IMR-90 (cell line): ENCODE measurements around the gene MPST. TPM values are rescaled to one million over a fixed set of nuclear protein-coding genes. Genes with fewer than 3 reads are reported as not detected.

ENCODE experiments used
- ATAC-seq: fragments of 200-7000 bp; cut with Tn5 transposase; 2 replicates; pipeline ENCODE4 v1.9.1; 2020; ENCODE audit warnings: low read depth, mild to moderate bottlenecking, moderate library complexity
- BruUV-seq: library from RNA; stranded (reverse); fragments of 400-500 nt; replicated peaks from 2 replicates; lab custom pipeline; 2021; lab: Mats Ljungman, UMichigan
- CTCF ChIA-PET: fragments of 300-600 bp; formaldehyde crosslinking; extraction: SDS; loops from one replicate; lab custom pipeline; 2021; ENCODE audit warnings: antibody characterized with exemption; lab: Yijun Ruan, JAX
- POLR2A ChIA-PET: fragments of 300-600 bp; sonication (Branson Sonifier 250); formaldehyde crosslinking; loops from one replicate; lab custom pipeline; 2022; ENCODE audit warnings: antibody characterized with exemption; ENCODE audit not compliant: unreplicated experiment; lab: Charles Lee
- DNase-seq: peaks from one replicate; pipeline ENCODE4 v3.0.0; 2013
- H2AFZ ChIP-seq: replicated peaks from 2 replicates; pipeline ENCODE3; 2013; ENCODE audit warnings: low read length, mild to moderate bottlenecking; ENCODE audit not compliant: poor library complexity
- H2AK5ac ChIP-seq: 2 replicates; pipeline ENCODE4 v1.6.1; 2013; ENCODE audit warnings: low read depth, low read length, inconsistent platforms
- H2AK9ac ChIP-seq: replicated peaks from 2 replicates; pipeline ENCODE3; 2013; ENCODE audit warnings: mild to moderate bottlenecking, low read depth, low read length, moderate library complexity; ENCODE audit not compliant: poor library complexity
- H2BK120ac ChIP-seq: 2 replicates; pipeline ENCODE4 v1.6.1; 2013; ENCODE audit warnings: low read depth, low read length, inconsistent platforms
- H2BK15ac ChIP-seq: 3 replicates; pipeline ENCODE4 v1.6.1; 2013; ENCODE audit warnings: low read depth, low read length, inconsistent platforms
- H2BK20ac ChIP-seq: 2 replicates; pipeline ENCODE4 v1.6.1; 2013; ENCODE audit warnings: low read depth, mild to moderate bottlenecking, inconsistent platforms, low read length, moderate library complexity
- H2BK5ac ChIP-seq: 2 replicates; pipeline ENCODE4 v1.6.1; 2013; ENCODE audit warnings: mild to moderate bottlenecking, low read depth, low read length, inconsistent platforms; ENCODE audit not compliant: poor library complexity, severe bottlenecking
- H3K14ac ChIP-seq: replicated peaks from 2 replicates; pipeline ENCODE4 v1.6.1; 2013; ENCODE audit warnings: low read depth, low read length, inconsistent platforms
- H3K18ac ChIP-seq: 2 replicates; pipeline ENCODE4 v1.6.1; 2013; ENCODE audit warnings: low read depth, low read length, control low read depth
- H3K23ac ChIP-seq: 2 replicates; pipeline ENCODE4 v1.6.1; 2013; ENCODE audit warnings: low read depth, low read length, inconsistent platforms
- H3K27ac ChIP-seq: 2 replicates; pipeline ENCODE4 v1.5.1; 2013; ENCODE audit warnings: mild to moderate bottlenecking, control low read depth, low read length; ENCODE audit not compliant: insufficient read depth
- H3K27me3 ChIP-seq: 2 replicates; pipeline ENCODE4 v1.6.1; 2013; ENCODE audit warnings: low read length; ENCODE audit not compliant: control insufficient read depth, insufficient read depth
- H3K36me3 ChIP-seq: 2 replicates; pipeline ENCODE4 v1.6.1; 2013; ENCODE audit warnings: low read length, mixed read lengths; ENCODE audit not compliant: control insufficient read depth, insufficient read depth
- H3K4ac ChIP-seq: 2 replicates; pipeline ENCODE4 v1.6.1; 2013; ENCODE audit warnings: low read depth, low read length, inconsistent platforms
- H3K4me1 ChIP-seq: 2 replicates; pipeline ENCODE4 v1.6.1; 2013; ENCODE audit warnings: low read length, mixed read lengths; ENCODE audit not compliant: control insufficient read depth, insufficient read depth
- H3K4me2 ChIP-seq: 2 replicates; pipeline ENCODE4 v1.6.1; 2013; ENCODE audit warnings: low read depth, mild to moderate bottlenecking, control low read depth, low read length, moderate library complexity
- H3K4me3 ChIP-seq: 2 replicates; pipeline ENCODE4 v1.5.1; 2013; ENCODE audit warnings: low read depth, mild to moderate bottlenecking, control low read depth, low read length, moderate library complexity; ENCODE audit not compliant: insufficient read depth
- H3K56ac ChIP-seq: 2 replicates; pipeline ENCODE4 v1.6.1; 2013; ENCODE audit warnings: low read length, inconsistent platforms; ENCODE audit not compliant: insufficient read depth; ENCODE audit errors: extremely low read depth
- H3K79me1 ChIP-seq, 2 experiments: 2 replicates each; pipeline ENCODE4 v1.6.1; 2013; ENCODE audit warnings: low read length in 2 of 2, inconsistent platforms in 1 of 2, low read depth in 1 of 2
- H3K9ac ChIP-seq: 2 replicates; pipeline ENCODE4 v1.6.1; 2013; ENCODE audit warnings: low read depth, low read length, control low read depth
- H3K9me1 ChIP-seq: 2 replicates; pipeline ENCODE4 v1.6.1; 2013; ENCODE audit warnings: low read length, inconsistent platforms; ENCODE audit not compliant: insufficient read depth
- H3K9me3 ChIP-seq: 2 replicates; pipeline ENCODE4 v1.6.1; 2013; ENCODE audit warnings: low read length; ENCODE audit not compliant: control insufficient read depth, insufficient read depth
- H4K20me1 ChIP-seq: 2 replicates; pipeline ENCODE4 v1.6.1; 2013; ENCODE audit warnings: low read length, inconsistent platforms; ENCODE audit not compliant: insufficient read depth
- H4K5ac ChIP-seq: 2 replicates; pipeline ENCODE4 v1.6.1; 2013; ENCODE audit warnings: mild to moderate bottlenecking, low read depth, low read length, control low read depth
- H4K8ac ChIP-seq, 2 experiments: 2 replicates each; pipeline ENCODE4 v1.6.1; 2013; ENCODE audit warnings: low read depth in 2 of 2, low read length in 2 of 2, control low read depth in 1 of 2, inconsistent platforms in 1 of 2
- H4K91ac ChIP-seq: 2 replicates; pipeline ENCODE4 v1.6.1; 2013; ENCODE audit warnings: low read depth, low read length, inconsistent platforms; ENCODE audit not compliant: insufficient read depth
- BHLHE40 ChIP-seq: fragments of 150-350 bp; IDR thresholded peaks from 2 replicates; pipeline ENCODE4 v1.6.1; 2016; ENCODE audit warnings: mild to moderate bottlenecking, low read depth, low read length
- CEBPB ChIP-seq: IDR thresholded peaks from 2 replicates; pipeline ENCODE4 v1.6.1; 2012; ENCODE audit warnings: low read depth, low read length, improper control_type of control experiment
- FOS ChIP-seq: fragments of 150-350 bp; IDR thresholded peaks from 2 replicates; pipeline ENCODE4 v1.6.1; 2016; ENCODE audit warnings: low read depth, low read length
- WGBS, 2 experiments: methylation state at CpG; one replicate each; pipeline versions ENCODE4 v1.1.5 to v1.1.7; 2013; ENCODE audit warnings: missing lambda C conversion rate in 2 of 2; ENCODE audit not compliant: insufficient read length in 1 of 2; ENCODE audit errors: extremely low coverage in 2 of 2; 5-methylcytosine and 5-hydroxymethylcytosine counted together
- dilution Hi-C: fragments of 300-500 bp; cut with HindIII; formaldehyde crosslinking; loops from one replicate; pipeline ENCODE4 v1.14.3; 2018; ENCODE audit warnings: low sequenced_read_pairs; ENCODE audit not compliant: unreplicated experiment
- in situ Hi-C: fragments of 300-500 bp; cut with MboI; formaldehyde crosslinking; loops from 3 replicates; pipeline ENCODE4 v1.14.3; 2019; ENCODE audit warnings: low sequenced_read_pairs, inconsistent platforms, mixed read lengths
- intact Hi-C: fragments of 100-400 bp; cut with micrococcal nuclease; formaldehyde crosslinking; loops from 2 replicates; pipeline ENCODE4 v1.10.0; 2022
- polyA plus RNA-seq, 3 experiments: library from polyadenylated mRNA; depleted of rRNA; stranded (reverse); fragments of >200 nt; gene quantifications; 2 replicates each; pipeline ENCODE4 v1.2.3, GENCODE V29; 2012; ENCODE audit warnings: low replicate concordance in 1 of 3
- total RNA-seq: library from RNA; depleted of rRNA; stranded (reverse); fragments of >200 nt; gene quantifications from 2 replicates; pipeline ENCODE4 v1.2.3, GENCODE V29; 2012

Gene MPST
- total and polyA plus RNA-seq, 2 of the 4 experiments (the other 2 are of a cell fraction) = 19.2 to 43.0 TPM

- intact Hi-C loops = no loop called here
- H4K20me1 ChIP-seq = no peaks in the 10 kb centered on the region
- H2BK15ac ChIP-seq = no peak overlapping the region
- H3K9me3 ChIP-seq = no peaks in the 10 kb centered on the region
- no peak overlapping the region for H2BK5ac ChIP-seq
- no peak overlapping the region for H3K14ac ChIP-seq
- in situ Hi-C loops = no loop called here
- no peak overlapping the region for H3K23ac ChIP-seq
- no peak for ATAC-seq
- ChIA-PET CTCF (no interaction called here), POLR2A (no interaction called here)
- peaks cover 4% of the 10 kb centered on the region; the same call in 1 of the 2 replicates for H3K36me3 ChIP-seq
- no peak for TF ChIP-seq CEBPB
- TF ChIP-seq BHLHE40 = no peak
- TF ChIP-seq FOS = no peak
- H2BK120ac ChIP-seq = no peak overlapping the region
- DNase-seq = no peak
- H3K27me3 ChIP-seq = 0 out of 2 replicates have a peak, but pooled peaks cover 2% of the 10 kb centered on the region
- dilution Hi-C loops = no loop called here
- H3K4ac ChIP-seq = no peak overlapping the region
- H3K9ac ChIP-seq = no peak overlapping the region
- H2AFZ ChIP-seq = no peak overlapping the region
- no peak overlapping the region for H3K27ac ChIP-seq
- no peak overlapping the region for H4K91ac ChIP-seq
- H3K4me2 ChIP-seq = no peak overlapping the region
- no peak overlapping the region for H4K8ac ChIP-seq
- no TSS peak for BruUV-seq
- H3K9me1 ChIP-seq = peaks cover 15% of the 10 kb centered on the region; the same call in 1 of the 2 replicates
- H3K4me3 ChIP-seq = no peak overlapping the region
- no peak overlapping the region; the same call in 1 of the 2 replicates for H2BK20ac ChIP-seq
- H3K18ac ChIP-seq = no peak overlapping the region
- no peak overlapping the region for H4K5ac ChIP-seq
- H2AK5ac ChIP-seq = no peak overlapping the region
- H2AK9ac ChIP-seq = no peak overlapping the region
- no peak overlapping the region for H3K56ac ChIP-seq
- WGBS, 2 experiments = 60% methylated on average over 1 of the region's 2 CpGs; no CpG with 5 or more reads in 1 of the 2 experiments
- H3K79me1 ChIP-seq = peaks cover 7 to 17% of the 10 kb centered on the region in 2 experiments; a peak in 3 of 4 replicates
- peaks cover 6% of the 10 kb centered on the region for H3K4me1 ChIP-seq
Observed at GRCh38 chr22:37049224-37049623, 29.7 kb downstream of the MPST start.
